NK-92 (cell line): Measurements from ENCODE around the gene ASAP2.
"Not testable (repeated sequence)": the region's sequence is repeated elsewhere in the genome, so short reads cannot be mapped to it uniquely, and the experiment has no call there.

Experiments
- DNase-seq: peaks from one replicate; lab custom pipeline; 2025; ENCODE audit not compliant: unreplicated experiment; lab: John Stamatoyannopoulos, UW

Gene ASAP2

GRCh38 chr2:9250091-9250490 lies 43.5 kb downstream of the ASAP2 start:
- DNase-seq, result no peak

GRCh38 chr2:9250498-9251153 lies 44.0 kb downstream of the ASAP2 start:
- no peak for DNase-seq

- DNase-seq, result no peak
These were observed 44.8 kb downstream of the ASAP2 start for GRCh38 chr2:9251154-9252001.

GRCh38 chr2:9252002-9252357 lies 45.4 kb downstream of the ASAP2 start:
- DNase-seq, result no peak

- no peak for DNase-seq
These were observed 48.8 kb downstream of the ASAP2 start for GRCh38 chr2:9255416-9255815.

GRCh38 chr2:9256147-9256546 lies 49.5 kb downstream of the ASAP2 start:
- no peak for DNase-seq

GRCh38 chr2:9256570-9257043 lies 50.0 kb downstream of the ASAP2 start:
- no peak for DNase-seq

- no peak for DNase-seq
These were observed 51.9 kb downstream of the ASAP2 start for GRCh38 chr2:9258501-9258900.

GRCh38 chr2:9258953-9259399 lies 52.4 kb downstream of the ASAP2 start:
- no peak for DNase-seq

- DNase-seq, result no peak
These were observed 53.9 kb downstream of the ASAP2 start for GRCh38 chr2:9260464-9260918.

- DNase-seq, result no peak
These were observed 54.7 kb downstream of the ASAP2 start for GRCh38 chr2:9261231-9261883.

- no peak for DNase-seq
These were observed 56.1 kb downstream of the ASAP2 start for GRCh38 chr2:9262671-9263171.

GRCh38 chr2:9263428-9263827 lies 56.8 kb downstream of the ASAP2 start:
- no peak for DNase-seq

GRCh38 chr2:9264301-9264700 lies 57.7 kb downstream of the ASAP2 start:
- DNase-seq, result no peak

GRCh38 chr2:9266711-9267110 lies 60.1 kb downstream of the ASAP2 start:
- DNase-seq, result no peak

- not testable (repeated sequence) for DNase-seq
These were observed 60.7 kb downstream of the ASAP2 start for GRCh38 chr2:9267286-9267685.

- no peak for DNase-seq
These were observed 61.9 kb downstream of the ASAP2 start for GRCh38 chr2:9268301-9269080.

GRCh38 chr2:9269295-9269694 lies 62.7 kb downstream of the ASAP2 start:
- DNase-seq, result no peak

- DNase-seq, result no peak
These were observed 63.2 kb downstream of the ASAP2 start for GRCh38 chr2:9269695-9270360.

GRCh38 chr2:9271091-9271490 lies 64.5 kb downstream of the ASAP2 start:
- DNase-seq, result no peak
